ENCODE measurements around the gene TOP2A.

GRCh38 chr17:40459636-40460603 is 42.2 kb upstream of the TOP2A start:
- TF ChIP-seq CTCF (IDR thresholded peaks at IDR 0.05) (no peak), POLR2A (IDR thresholded peaks at IDR 0.05) (no peak)
